Measurements from ENCODE around the gene LHPP.

LHPP gene

GRCh38 chr10:124656113-124656490, 194.5 kb downstream of the LHPP start:
- no peak overlapping the region for H3K4me3 ChIP-seq (ENCODE audit: low read depth, low read length)

GRCh38 chr10:124656541-124656940, 194.9 kb downstream of the LHPP start:
- DNase-seq (ENCODE audit: low read depth) = no peak
- H3K4me3 ChIP-seq (ENCODE audit: low read depth, low read length) = no peak overlapping the region

More at GRCh38 chr10:124656113-124656490, 194.5 kb downstream of the LHPP start:
- no peak for DNase-seq (ENCODE audit: low read depth)

- no peak for DNase-seq (ENCODE audit: low read depth)
- H3K4me3 ChIP-seq (ENCODE audit: low read depth, low read length) = no peak overlapping the region
Measured at GRCh38 chr10:124657806-124658205, 196.2 kb downstream of the LHPP start.

- no peak overlapping the region for H3K4me3 ChIP-seq (ENCODE audit: low read depth, low read length)
- DNase-seq (ENCODE audit: low read depth) = no peak
Measured at GRCh38 chr10:124658591-124659242, 197.1 kb downstream of the LHPP start.

- no peak overlapping the region for H3K4me3 ChIP-seq (ENCODE audit: low read depth, low read length)
- DNase-seq (ENCODE audit: low read depth) = no peak
Measured at GRCh38 chr10:124659380-124659779, 197.8 kb downstream of the LHPP start.

- DNase-seq (ENCODE audit: low read depth) = no peak
- H3K4me3 ChIP-seq (ENCODE audit: low read depth, low read length) = no peak overlapping the region
Measured at GRCh38 chr10:124660404-124661125, 198.9 kb downstream of the LHPP start.

- H3K4me3 ChIP-seq (ENCODE audit: low read depth, low read length) = no peak overlapping the region
- DNase-seq (ENCODE audit: low read depth) = no peak
Measured at GRCh38 chr10:124661660-124662180, 200.1 kb downstream of the LHPP start.

GRCh38 chr10:124663228-124663627, 201.6 kb downstream of the LHPP start:
- no peak overlapping the region for H3K4me3 ChIP-seq (ENCODE audit: low read depth, low read length)
- DNase-seq (ENCODE audit: low read depth) = no peak
